Common myeloid progenitor, CD34-positive (primary cell): Measurements from ENCODE around the gene TLCD3A.

ENCODE experiments used
- CTCF ChIA-PET: fragments of 350-600 bp; sonication (Branson Sonifier 250); formaldehyde crosslinking; loops from one replicate; lab custom pipeline; 2021; ENCODE audit warnings: antibody characterized with exemption; lab: Charles Lee
- POLR2A ChIA-PET: fragments of 350-600 bp; sonication (Branson Sonifier 250); formaldehyde crosslinking; loops from one replicate; lab custom pipeline; 2021; ENCODE audit warnings: antibody characterized with exemption; lab: Charles Lee
- DNase-seq, 3 donors: peaks; one replicate each; pipeline versions ENCODE4 v3.0.0 to v3.0.0-alpha.2; 2013
- H3K27ac ChIP-seq, 2 experiments: 1 replicate in 1 of 2; 2 replicates in 1 of 2; pipeline ENCODE4 v1.7.0; 2013; ENCODE audit warnings: inconsistent platforms in 2 of 2, low read length in 2 of 2, mild to moderate bottlenecking in 2 of 2, low read depth in 1 of 2, moderate library complexity in 1 of 2; ENCODE audit not compliant: severe bottlenecking in 2 of 2, insufficient read depth in 1 of 2, poor library complexity in 1 of 2
- H3K27me3 ChIP-seq, 5 experiments: replicated peaks in 2 of 5; 1 replicate in 3 of 5; 2 replicates in 2 of 5; pipeline versions ENCODE4 v1.6.1 to v1.7.0; 2013; ENCODE audit warnings: low read length in 4 of 5, mild to moderate bottlenecking in 2 of 5, moderate library complexity in 2 of 5, inconsistent platforms in 1 of 5; ENCODE audit not compliant: insufficient read depth in 5 of 5, control insufficient read depth in 4 of 5
- H3K36me3 ChIP-seq, 4 experiments: 1 replicate in 2 of 4; 2 replicates in 2 of 4; pipeline versions ENCODE4 v1.6.1 to v1.7.0; 2013; ENCODE audit warnings: low read length in 3 of 4, control low read depth in 1 of 4, mild to moderate bottlenecking in 1 of 4; ENCODE audit not compliant: control insufficient read depth in 4 of 4, insufficient read depth in 4 of 4
- H3K4me1 ChIP-seq, 4 experiments: 1 replicate in 3 of 4; 2 replicates in 1 of 4; pipeline versions ENCODE4 v1.6.1 to v1.7.1; 2013; ENCODE audit warnings: low read length in 3 of 4, mild to moderate bottlenecking in 3 of 4, control low read depth in 1 of 4, inconsistent platforms in 1 of 4, moderate library complexity in 1 of 4; ENCODE audit not compliant: control insufficient read depth in 4 of 4, insufficient read depth in 4 of 4; ENCODE audit errors: control extremely low read depth in 1 of 4
- H3K4me3 ChIP-seq, 7 experiments: 1 replicate in 4 of 7; 2 replicates in 3 of 7; pipeline versions ENCODE4 v1.5.1 to v1.7.0; 2013; ENCODE audit warnings: mild to moderate bottlenecking in 7 of 7, low read length in 6 of 7, moderate library complexity in 6 of 7, inconsistent platforms in 2 of 7, low read depth in 2 of 7, control low read depth in 1 of 7; ENCODE audit not compliant: insufficient read depth in 4 of 7, control insufficient read depth in 1 of 7; ENCODE audit errors: extremely low read depth in 1 of 7
- H3K9me3 ChIP-seq, 5 experiments: 1 replicate in 4 of 5; 2 replicates in 1 of 5; pipeline versions ENCODE4 v1.6.1 to v1.7.1; 2013; ENCODE audit warnings: low read length in 4 of 5, mild to moderate bottlenecking in 2 of 5, inconsistent platforms in 1 of 5, low read depth in 1 of 5, moderate library complexity in 1 of 5; ENCODE audit not compliant: control insufficient read depth in 4 of 5, insufficient read depth in 2 of 5; ENCODE audit errors: control extremely low read depth in 1 of 5
- WGBS: methylation state at CpG from one replicate; pipeline ENCODE4 v1.1.5; 2013; ENCODE audit not compliant: insufficient coverage; 5-methylcytosine and 5-hydroxymethylcytosine counted together

TLCD3A gene

GRCh38 chr17:792277-792676 lies 59.9 kb downstream of the TLCD3A start:
- peaks cover 16 to 56% (median 40%) of the 10 kb centered on the region in 4 experiments for H3K36me3 ChIP-seq
- peaks cover 0 to 1% (median 0%) of the 10 kb centered on the region in 5 experiments for H3K9me3 ChIP-seq
- H3K4me1 ChIP-seq, result peaks cover 0 to 7% (median 0%) of the 10 kb centered on the region in 4 experiments
- no peak overlapping the region for H3K4me3 ChIP-seq
- WGBS, result 97% methylated on average over 8 of the region's 9 CpGs
- H3K27ac ChIP-seq, result no peak overlapping the region
- ChIA-PET CTCF (interaction anchor here (0.7 to 2.9 kb wide), 4 partner anchors 10 to 264 kb away, joined by 3 to 15 read pairs (median 6); partner anchors contain the start of genes GLOD4, MRM3 and TIMM22), POLR2A (no interaction called here)
- peak in 1 of 3 donors; percentile 9 for DNase-seq
- peaks cover 0 to 2% (median 0%) of the 10 kb centered on the region in 5 experiments for H3K27me3 ChIP-seq
